Loucy (cell line): ENCODE data around the gene STRA8.

ENCODE experiments used
- H2AFZ ChIP-seq: fragments of 200-600 bp; sonication (generic); 2 replicates; pipeline ENCODE4 v1.6.0; 2016; ENCODE audit warnings: antibody characterized with exemption, mild to moderate bottlenecking, low read length, moderate library complexity
- H3F3A ChIP-seq: fragments of 200-600 bp; 2 replicates; pipeline ENCODE4 v1.6.0; 2016; ENCODE audit warnings: antibody characterized with exemption, low read depth, mild to moderate bottlenecking
- H3K27me3 ChIP-seq: fragments of 200-600 bp; sonication (generic); 2 replicates; pipeline ENCODE4 v1.6.1; 2014; ENCODE audit warnings: low read length, mild to moderate bottlenecking; ENCODE audit not compliant: insufficient read depth, poor library complexity, severe bottlenecking
- H3K36me3 ChIP-seq: fragments of 200-600 bp; sonication (generic); 2 replicates; pipeline ENCODE4 v1.6.1; 2016; ENCODE audit warnings: low read length; ENCODE audit not compliant: insufficient read depth
- H3K4me1 ChIP-seq: fragments of 200-600 bp; sonication (generic); 2 replicates; pipeline ENCODE4 v1.5.1; 2014; ENCODE audit warnings: low read length, mild to moderate bottlenecking; ENCODE audit not compliant: insufficient read depth, poor library complexity, severe bottlenecking
- H3K4me2 ChIP-seq: fragments of 200-600 bp; sonication (generic); 2 replicates; pipeline ENCODE4 v1.6.0; 2014; ENCODE audit warnings: antibody characterized with exemption, low read length, low read depth, mild to moderate bottlenecking; ENCODE audit not compliant: poor library complexity, severe bottlenecking
- H3K4me3 ChIP-seq: fragments of 200-600 bp; sonication (generic); 2 replicates; pipeline ENCODE4 v1.5.1; 2014; ENCODE audit warnings: low read length, mild to moderate bottlenecking, mixed read lengths; ENCODE audit not compliant: poor library complexity, severe bottlenecking
- H3K79me2 ChIP-seq: fragments of 200-600 bp; sonication (generic); 2 replicates; pipeline ENCODE4 v1.6.1; 2014; ENCODE audit warnings: low read length; ENCODE audit not compliant: insufficient read depth
- H3K9ac ChIP-seq: fragments of 200-600 bp; sonication (generic); 2 replicates; pipeline ENCODE4 v1.6.0; 2014; ENCODE audit warnings: mild to moderate bottlenecking, low read depth, low read length, moderate library complexity; ENCODE audit not compliant: poor library complexity, severe bottlenecking
- H3K9me2 ChIP-seq: fragments of 200-600 bp; sonication (generic); replicated peaks from 2 replicates; pipeline ENCODE4 v1.6.1; 2016; ENCODE audit warnings: low read depth, low read length, mixed read lengths
- H3K9me3 ChIP-seq: fragments of 200-600 bp; sonication (generic); 2 replicates; pipeline ENCODE4 v1.6.1; 2014; ENCODE audit warnings: mild to moderate bottlenecking, antibody characterized with exemption, low read length, low read depth; ENCODE audit not compliant: insufficient read depth
- H4K20me1 ChIP-seq: fragments of 200-600 bp; sonication (generic); 2 replicates; pipeline ENCODE4 v1.6.0; 2014; ENCODE audit warnings: antibody characterized with exemption, low read length, mild to moderate bottlenecking; ENCODE audit not compliant: insufficient read depth, poor library complexity, severe bottlenecking
- CTCF ChIP-seq: fragments of 200-600 bp; sonication (generic); conservative IDR thresholded peaks from 2 replicates; pipeline ENCODE4 v1.5.1; 2014; ENCODE audit warnings: mild to moderate bottlenecking, antibody characterized with exemption, low read length
- EZH2phosphoT487 ChIP-seq: fragments of 200-600 bp; IDR thresholded peaks from 2 replicates; pipeline ENCODE4 v1.6.1; 2018; ENCODE audit warnings: antibody characterized with exemption, mild to moderate bottlenecking, moderate library complexity, borderline replicate concordance

Gene STRA8

GRCh38 chr7:135240441-135240840, 6.8 kb downstream of the STRA8 start:
- no peak overlapping the region for H3K4me3 ChIP-seq
- no peaks in the 10 kb centered on the region for H3K9me3 ChIP-seq
- no peak for TF ChIP-seq EZH2phosphoT487
- TF ChIP-seq CTCF, result no peak
- H3K9me2 ChIP-seq, result no peaks in the 10 kb centered on the region
- no peak overlapping the region for H2AFZ ChIP-seq
- H3F3A ChIP-seq, result no peaks in the 10 kb centered on the region
- no peaks in the 10 kb centered on the region for H4K20me1 ChIP-seq
- no peaks in the 10 kb centered on the region for H3K27me3 ChIP-seq
- no peaks in the 10 kb centered on the region for H3K4me1 ChIP-seq
- no peaks in the 10 kb centered on the region for H3K79me2 ChIP-seq
- H3K9ac ChIP-seq, result no peak overlapping the region
- H3K4me2 ChIP-seq, result no peak overlapping the region
- H3K36me3 ChIP-seq, result no peaks in the 10 kb centered on the region

DNA sequence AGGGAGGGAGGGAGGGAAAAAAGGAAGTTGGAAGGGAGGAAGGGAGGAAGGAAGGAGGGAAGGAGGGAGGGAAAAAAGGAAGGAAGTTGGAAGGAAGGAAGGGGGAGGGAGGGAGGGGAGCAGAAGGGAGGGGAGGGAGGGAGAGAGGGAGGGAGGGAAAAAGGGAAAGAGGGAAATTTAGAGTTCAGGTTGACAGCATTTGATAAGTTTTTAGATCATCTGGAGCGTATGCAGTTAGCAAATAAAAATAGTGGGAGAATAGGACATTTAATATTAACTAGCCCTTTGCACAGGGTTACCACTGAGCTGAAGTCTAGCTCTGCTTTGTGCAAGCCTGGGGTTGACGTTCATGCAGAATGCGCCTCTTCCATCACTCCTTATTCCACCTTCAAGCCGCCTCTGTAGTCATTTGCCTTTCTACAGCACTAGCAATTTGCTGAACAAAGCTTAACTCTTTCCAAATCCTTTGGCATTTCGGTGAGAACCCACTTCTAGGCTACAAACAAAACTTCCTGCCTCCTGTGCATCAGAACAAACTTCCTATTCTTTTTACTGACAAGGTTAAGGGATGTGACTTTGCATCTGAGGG, 8.6 kb downstream of the STRA8 start:
- H3K4me2 ChIP-seq, result no peak overlapping the region
- no peaks in the 10 kb centered on the region for H3K36me3 ChIP-seq
- no peaks in the 10 kb centered on the region for H4K20me1 ChIP-seq
- no peak overlapping the region for H3K4me3 ChIP-seq
- H2AFZ ChIP-seq, result no peak overlapping the region
- H3K79me2 ChIP-seq, result no peaks in the 10 kb centered on the region
- TF ChIP-seq EZH2phosphoT487, result no peak
- TF ChIP-seq CTCF, result no peak
- H3F3A ChIP-seq, result no peaks in the 10 kb centered on the region
- H3K27me3 ChIP-seq, result no peaks in the 10 kb centered on the region
- no peaks in the 10 kb centered on the region for H3K4me1 ChIP-seq
- no peak overlapping the region for H3K9ac ChIP-seq
- H3K9me2 ChIP-seq, result no peaks in the 10 kb centered on the region
- no peaks in the 10 kb centered on the region for H3K9me3 ChIP-seq

DNA sequence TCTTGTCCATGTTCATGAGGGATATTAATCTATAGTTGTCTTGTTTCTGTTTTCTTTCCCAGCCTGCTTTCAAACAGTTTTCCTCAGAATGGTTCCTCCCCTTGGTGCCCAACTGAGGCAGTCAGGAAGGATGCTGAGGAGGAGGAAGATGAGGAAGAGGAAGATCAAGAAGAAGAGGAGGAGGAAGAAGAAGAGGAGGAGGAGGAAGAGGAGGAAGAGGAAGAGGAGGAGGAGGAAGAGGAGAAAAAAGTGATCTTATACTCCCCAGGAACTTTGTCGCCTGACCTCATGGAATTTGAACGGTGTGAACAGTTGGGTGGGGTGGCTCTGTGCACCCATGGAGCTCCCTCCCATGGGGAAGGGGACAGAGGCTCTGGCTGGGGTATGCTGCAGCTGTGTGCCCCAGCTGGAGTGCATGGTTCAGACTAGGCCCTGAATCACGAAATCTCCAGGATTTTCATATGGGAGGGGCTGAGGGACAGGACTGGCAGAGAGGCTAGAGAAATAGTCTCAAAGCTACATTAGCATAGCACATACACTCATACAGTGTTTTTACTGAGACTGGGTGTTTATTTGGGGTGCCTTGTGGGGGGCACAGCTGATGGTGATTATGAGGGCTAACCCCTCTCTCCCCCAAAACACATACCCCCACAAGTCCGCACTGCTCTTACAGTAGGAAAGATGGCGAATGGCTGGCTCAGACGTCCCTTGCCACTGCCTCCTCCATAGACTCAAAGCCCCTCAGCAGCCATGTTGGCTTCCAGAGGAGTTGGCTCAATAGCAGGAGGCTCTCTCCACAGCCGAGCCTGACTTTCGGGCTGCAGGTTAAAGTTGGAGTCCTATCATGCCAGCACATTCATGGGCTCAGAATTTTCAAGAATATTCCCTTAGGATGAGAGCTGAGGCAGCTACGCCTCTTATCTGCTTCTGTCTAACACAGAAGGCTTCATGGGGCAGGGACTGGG, 11.9 kb downstream of the STRA8 start:
- H3K4me2 ChIP-seq, result no peak overlapping the region
- no peak overlapping the region for H3K4me3 ChIP-seq
- no peak overlapping the region for H2AFZ ChIP-seq
- H3K27me3 ChIP-seq, result no peaks in the 10 kb centered on the region
- H3K4me1 ChIP-seq, result no peaks in the 10 kb centered on the region
- no peak for TF ChIP-seq CTCF
- TF ChIP-seq EZH2phosphoT487, result no peak
- no peaks in the 10 kb centered on the region for H4K20me1 ChIP-seq
- H3K79me2 ChIP-seq, result no peaks in the 10 kb centered on the region
- no peaks in the 10 kb centered on the region for H3K9me3 ChIP-seq
- no peaks in the 10 kb centered on the region for H3F3A ChIP-seq
- H3K36me3 ChIP-seq, result no peaks in the 10 kb centered on the region
- H3K9me2 ChIP-seq, result no peaks in the 10 kb centered on the region
- no peak overlapping the region for H3K9ac ChIP-seq
